Muscle layer of colon (tissue), 2 donors: Measurements from ENCODE around the gene PLA2G2E.
"Not testable (repeated sequence)": the region's sequence is repeated elsewhere in the genome, so short reads cannot be mapped to it uniquely, and the experiment has no call there.

ENCODE experiments used
- H3K27ac ChIP-seq: one replicate; pipeline ENCODE4 v1.7.0; 2013; ENCODE audit warnings: low read depth, mild to moderate bottlenecking, low read length, moderate library complexity
- H3K27me3 ChIP-seq, 2 donors: one replicate each; pipeline ENCODE4 v1.7.0; 2013; ENCODE audit warnings: low read length in 2 of 2, mild to moderate bottlenecking in 2 of 2; ENCODE audit not compliant: insufficient read depth in 2 of 2, control insufficient read depth in 1 of 2
- H3K36me3 ChIP-seq: one replicate; pipeline ENCODE4 v1.7.0; 2013; ENCODE audit warnings: mild to moderate bottlenecking, low read length; ENCODE audit not compliant: insufficient read depth
- H3K4me1 ChIP-seq: one replicate; pipeline ENCODE4 v1.7.0; 2013; ENCODE audit warnings: mild to moderate bottlenecking, low read length; ENCODE audit not compliant: insufficient read depth
- H3K4me3 ChIP-seq, 2 donors: one replicate each; pipeline ENCODE4 v1.7.0; 2013; ENCODE audit warnings: low read length in 2 of 2, low read depth in 1 of 2, mild to moderate bottlenecking in 1 of 2, moderate library complexity in 1 of 2
- H3K9ac ChIP-seq: one replicate; pipeline ENCODE4 v1.7.0; 2013; ENCODE audit warnings: low read length
- H3K9me3 ChIP-seq: one replicate; pipeline ENCODE4 v1.7.0; 2013; ENCODE audit warnings: mild to moderate bottlenecking, low read length
- donor health status: abdominal sarcoma.
- donor health status: Adenocarcinoma of cecum.

Gene PLA2G2E

GRCh38 chr1:19880841-19881240 lies 42.6 kb downstream of the PLA2G2E start:
- H3K27me3 ChIP-seq, H3K9me3 ChIP-seq, H3K27ac ChIP-seq, H3K4me3 ChIP-seq, H3K36me3 ChIP-seq, H3K9ac ChIP-seq: not testable (repeated sequence)
- peaks cover 26% of the 10 kb centered on the region for H3K4me1 ChIP-seq

- Histone ChIP-seq H3K4me1 (peaks cover 21% of the 10 kb centered on the region), H3K36me3 (no peaks in the 10 kb centered on the region), H3K27me3 (no peaks in the 10 kb centered on the region), H3K4me3 (no peak overlapping the region), H3K27ac (no peak overlapping the region), H3K9me3 (no peaks in the 10 kb centered on the region), H3K9ac (no peak overlapping the region)
Observed at GRCh38 chr1:19879661-19880060, 43.8 kb downstream of the PLA2G2E start.

- no peaks in the 10 kb centered on the region for H3K36me3 ChIP-seq
- H3K9ac ChIP-seq: no peak overlapping the region
- H3K4me3 ChIP-seq: no peak overlapping the region
- H3K4me1 ChIP-seq: peaks cover 19% of the 10 kb centered on the region
- H3K27ac ChIP-seq: no peak overlapping the region
- H3K9me3 ChIP-seq: no peaks in the 10 kb centered on the region
- no peaks in the 10 kb centered on the region for H3K27me3 ChIP-seq
Observed at GRCh38 chr1:19879227-19879626, 44.2 kb downstream of the PLA2G2E start.

- no peaks in the 10 kb centered on the region for H3K9me3 ChIP-seq
- H3K9ac ChIP-seq: no peak overlapping the region
- H3K27me3 ChIP-seq: no peaks in the 10 kb centered on the region
- no peak overlapping the region for H3K4me3 ChIP-seq
- H3K27ac ChIP-seq: no peak overlapping the region
- H3K36me3 ChIP-seq: no peaks in the 10 kb centered on the region
- H3K4me1 ChIP-seq: peaks cover 13% of the 10 kb centered on the region
Observed at GRCh38 chr1:19878637-19878985, 44.8 kb downstream of the PLA2G2E start.

GRCh38 chr1:19877821-19878636 lies 45.4 kb downstream of the PLA2G2E start:
- Histone ChIP-seq H3K4me3 (no peak overlapping the region), H3K27me3 (no peaks in the 10 kb centered on the region), H3K4me1 (peaks cover 7% of the 10 kb centered on the region), H3K9ac (no peak overlapping the region), H3K9me3 (no peaks in the 10 kb centered on the region), H3K27ac (no peak overlapping the region), H3K36me3 (no peaks in the 10 kb centered on the region)

- H3K9me3 ChIP-seq: no peaks in the 10 kb centered on the region
- H3K27me3 ChIP-seq: no peaks in the 10 kb centered on the region
- no peak overlapping the region for H3K4me3 ChIP-seq
- H3K27ac ChIP-seq: no peak overlapping the region
- H3K4me1 ChIP-seq: peaks cover 5% of the 10 kb centered on the region
- no peak overlapping the region for H3K9ac ChIP-seq
- H3K36me3 ChIP-seq: no peaks in the 10 kb centered on the region
Observed at GRCh38 chr1:19877181-19877750, 46.2 kb downstream of the PLA2G2E start.

GRCh38 chr1:19872190-19872589 lies 51.2 kb downstream of the PLA2G2E start:
- Histone ChIP-seq H3K9me3 (no peaks in the 10 kb centered on the region), H3K36me3 (no peaks in the 10 kb centered on the region), H3K4me1 (no peaks in the 10 kb centered on the region), H3K9ac (no peak overlapping the region), H3K27ac (no peak overlapping the region), H3K27me3 (no peaks in the 10 kb centered on the region), H3K4me3 (no peak overlapping the region)
